IPS-NIHi11 (cell line): ENCODE measurements around the gene CEP120.

Experiments used
- DNase-seq: peaks from one replicate; pipeline ENCODE4 v3.0.0; 2012; ENCODE audit warnings: mixed read lengths, low spot score

CEP120 gene

DNA sequence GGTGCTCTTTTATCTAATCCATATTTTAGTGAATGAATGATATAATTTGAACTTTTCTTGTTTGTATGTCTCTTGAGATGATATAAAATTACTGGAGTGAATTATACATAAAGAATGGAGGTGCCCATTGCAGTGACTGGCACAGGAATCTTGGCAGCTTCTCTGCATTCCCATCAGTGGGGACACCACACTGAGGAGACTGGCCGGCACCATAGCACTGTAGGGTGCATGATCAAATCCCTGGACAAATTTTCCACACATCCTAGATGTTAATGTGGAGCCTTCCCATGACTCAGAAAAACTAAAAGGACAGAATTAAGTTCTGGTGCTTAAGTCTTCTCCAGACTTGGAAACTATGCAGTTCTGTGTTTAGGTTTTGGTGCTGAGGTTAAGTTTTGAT, 124.1 kb downstream of the CEP120 start:
- no peak for DNase-seq

DNA sequence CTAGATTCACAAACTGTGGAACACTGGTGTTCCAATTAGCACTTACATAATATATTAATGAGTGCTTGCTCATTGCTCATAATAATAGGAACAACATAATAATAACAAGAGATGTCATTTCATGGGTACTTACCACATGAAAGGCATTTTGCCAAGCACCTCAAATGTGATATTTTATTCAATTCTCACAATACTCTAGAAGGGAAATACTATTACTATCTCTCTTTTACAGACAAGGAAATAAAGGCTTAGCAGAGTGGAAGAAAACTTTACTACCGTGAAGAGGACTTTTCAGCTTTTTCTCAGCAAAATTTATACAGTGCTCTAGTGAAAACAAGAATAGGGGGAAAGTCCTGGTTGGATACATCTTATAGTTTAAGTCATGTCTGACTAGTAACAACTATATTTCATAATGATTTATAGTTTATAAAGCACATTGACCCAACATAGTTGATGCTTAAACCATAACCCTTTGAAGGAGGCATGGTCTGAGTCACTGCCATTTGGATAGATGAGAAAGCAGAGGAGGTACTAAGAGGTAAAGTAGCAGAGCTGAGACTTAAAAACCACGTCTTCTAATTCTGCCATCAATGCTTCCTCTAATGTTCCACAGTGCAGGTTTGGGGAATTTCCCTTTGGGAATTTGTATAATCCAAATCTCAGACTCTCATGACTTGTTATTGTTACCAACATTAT, 124.7 kb downstream of the CEP120 start:
- DNase-seq, result no peak

DNA sequence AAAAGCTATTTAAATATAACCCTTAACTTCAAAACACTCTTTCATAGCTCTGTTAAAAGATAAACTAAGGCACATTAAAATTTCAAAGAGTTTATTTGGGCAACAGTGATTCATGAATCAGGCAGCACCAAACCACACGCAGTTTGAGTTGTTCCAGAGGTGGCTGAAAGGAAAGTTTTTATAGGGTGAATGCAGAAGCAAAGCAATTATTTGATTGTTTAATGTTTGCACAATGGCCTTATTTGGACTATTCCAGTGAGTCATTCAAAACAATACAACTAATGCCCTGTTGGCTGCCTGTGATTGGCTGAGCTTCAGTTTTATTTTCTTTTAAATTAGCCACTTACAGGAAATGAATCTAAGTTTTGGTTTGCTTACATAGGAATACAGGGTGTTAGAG, 125.3 kb downstream of the CEP120 start:
- DNase-seq, result no peak

DNA sequence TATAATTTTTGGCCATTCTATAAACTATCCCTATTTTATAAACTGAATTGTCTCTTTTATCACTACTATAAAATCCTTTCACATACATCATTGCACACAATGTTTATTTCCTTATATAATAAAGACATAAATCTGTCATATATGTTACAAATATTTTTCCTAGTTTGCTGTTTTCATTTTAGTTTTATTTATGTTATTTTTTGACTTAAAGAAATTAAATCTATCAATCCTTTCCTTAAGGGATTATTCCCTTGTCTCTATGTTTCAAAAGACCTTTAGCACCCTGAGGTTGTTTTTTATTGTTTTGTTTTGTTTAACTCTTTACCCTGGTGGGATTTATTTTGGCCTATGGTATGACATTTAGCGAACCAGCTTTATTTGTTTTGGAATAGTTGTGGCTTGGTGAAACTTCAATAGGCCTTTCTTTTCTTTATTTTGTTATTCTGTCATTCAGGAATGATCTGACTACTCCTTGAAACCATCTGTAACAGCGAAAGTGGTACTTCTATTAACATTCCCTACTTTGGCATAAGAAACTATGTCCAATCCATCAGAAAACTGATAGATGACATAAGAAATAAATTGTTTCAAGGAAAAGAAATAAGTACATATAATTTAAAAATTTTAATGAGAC, 125.9 kb downstream of the CEP120 start:
- no peak for DNase-seq
